Measurements from ENCODE around the gene GSK3A.

GSK3A gene

DNA sequence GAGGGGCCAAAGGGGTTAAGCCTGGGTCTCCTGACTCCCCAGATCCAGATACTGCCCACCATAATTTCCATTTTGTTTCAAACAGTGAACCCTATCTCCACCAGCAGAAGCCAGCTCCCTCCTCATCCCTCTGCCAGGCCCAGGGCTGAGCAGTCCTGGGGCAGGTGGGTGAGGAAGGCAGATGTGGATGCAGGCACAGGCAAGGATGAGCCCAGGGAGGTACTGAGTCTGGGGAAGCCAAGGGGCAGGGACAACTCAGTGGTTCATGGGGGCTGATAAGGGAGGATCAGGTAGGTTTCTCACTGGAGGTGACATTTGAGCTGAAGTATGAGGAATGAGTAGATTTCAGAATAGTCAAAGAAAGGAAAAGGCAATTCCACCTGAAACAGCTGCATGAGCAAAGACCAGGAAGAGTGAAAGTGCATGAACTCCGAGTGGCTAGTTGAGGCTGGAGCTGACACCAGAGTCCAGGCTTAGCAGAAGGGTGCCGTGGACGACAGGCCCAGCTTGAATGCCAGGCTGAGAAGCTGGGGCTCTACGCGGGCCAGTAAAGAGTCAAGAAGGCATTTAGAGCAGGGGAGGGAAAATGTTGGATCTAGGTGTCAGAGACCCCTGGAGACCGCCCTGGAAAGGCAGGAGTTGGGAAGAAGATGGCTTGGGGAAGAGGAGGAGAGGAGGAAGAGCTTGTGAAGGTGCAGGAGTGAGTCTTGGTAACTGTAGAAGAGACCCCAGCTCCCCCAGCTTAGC, 36.9 kb upstream of the GSK3A start:
- peak overlapping the region; percentile 21 to 33 for H2BK12ac ChIP-seq (ENCODE audit: low read length in 2 of 2)
- 29% methylated on average over 6 of the region's 6 CpGs for WGBS

DNA sequence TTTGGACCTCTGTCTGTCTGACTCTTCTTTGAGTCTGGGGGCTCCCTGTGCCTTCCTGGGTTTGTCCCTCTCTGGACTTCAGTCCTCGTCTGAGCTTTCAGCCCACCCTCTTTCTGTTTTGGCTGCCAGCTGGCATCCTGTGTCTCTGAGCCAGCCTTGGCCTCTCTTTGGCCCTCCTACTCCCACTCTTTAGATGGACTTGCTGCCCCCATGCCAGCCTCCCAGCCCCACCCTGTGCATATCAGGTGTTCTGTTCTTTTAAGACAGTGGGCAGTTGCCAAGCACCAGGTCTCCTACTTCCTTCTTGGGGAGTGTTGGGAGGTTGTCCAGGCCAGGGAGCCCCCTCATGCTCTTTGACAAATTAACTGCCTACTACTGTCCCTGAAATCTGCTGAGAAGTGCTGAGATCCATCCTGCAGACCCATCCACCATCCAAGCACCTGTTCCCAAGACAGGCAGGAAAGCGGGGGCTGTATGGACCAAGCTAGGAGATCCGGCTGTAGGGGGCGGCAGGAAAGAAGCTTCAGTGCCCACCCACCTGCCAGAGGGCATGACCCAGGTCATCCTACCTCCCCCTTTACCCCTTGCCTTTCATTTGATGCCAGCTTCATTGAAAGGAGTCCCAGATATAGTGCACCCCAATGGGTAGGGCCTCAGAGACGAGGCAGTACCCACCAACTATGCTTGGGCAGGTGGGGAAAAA, 36.2 kb upstream of the GSK3A start:
- Histone ChIP-seq H3K14ac (ENCODE audit: low read length in 2 of 2) (no peak overlapping the region), H2AFZ (ENCODE audit: low read depth, low read length) (no peak overlapping the region), H4K91ac (ENCODE audit: low read length) (peak overlapping the region; percentile 64), H2BK120ac (ENCODE audit: low read depth, low read length) (no peak overlapping the region), H3K79me1 (replicated peaks; ENCODE audit: low read length, poor library complexity, severe bottlenecking) (peaks cover 2% of the 10 kb centered on the region), H2BK12ac (ENCODE audit: low read length in 2 of 2) (no peak overlapping the region), H3K4me3 (ENCODE audit: insufficient read depth in 1 of 2, low read depth in 1 of 2, low read length in 2 of 2) (peak overlapping the region in 1 of 2 experiments; percentile 23), H3K27ac (ENCODE audit: low read length, poor library complexity, severe bottlenecking) (peak overlapping the region; percentile 90), H3K18ac (ENCODE audit: low read depth in 1 of 2, low read length in 2 of 2) (no peak overlapping the region), H3K4me2 (ENCODE audit: low read length, poor library complexity, severe bottlenecking) (peak overlapping the region; percentile 5), H4K8ac (ENCODE audit: low read length) (no peak overlapping the region), H3K36me3 (ENCODE audit: control insufficient read depth in 1 of 2, insufficient read depth in 2 of 2, low read depth in 1 of 2, low read length in 2 of 2) (peaks cover 38 to 40% of the 10 kb centered on the region in 2 experiments), H3K9ac (ENCODE audit: low read length) (peak overlapping the region; percentile 79), H2BK5ac (ENCODE audit: low read depth, low read length, poor library complexity, severe bottlenecking) (peak overlapping the region; percentile 67), H3K9me3 (ENCODE audit: control insufficient read depth, low read length) (no peaks in the 10 kb centered on the region), H2BK15ac (ENCODE audit: low read depth, poor library complexity, severe bottlenecking) (no peak overlapping the region), H2AK5ac (ENCODE audit: low read length, severe bottlenecking) (peak overlapping the region; percentile 89), H3K23ac (ENCODE audit: low read length in 2 of 2) (no peak overlapping the region), H3K27me3 (ENCODE audit: control insufficient read depth in 1 of 2, insufficient read depth in 1 of 2, low read length in 2 of 2) (no peaks in the 10 kb centered on the region), H3K4ac (ENCODE audit: low read depth in 1 of 2, low read length in 2 of 2) (peak overlapping the region in 1 of 2 experiments; percentile 57), H3K4me1 (ENCODE audit: control insufficient read depth, insufficient read depth, low read depth, low read length) (peaks cover 76% of the 10 kb centered on the region)
- 93% methylated on average over 5 of the region's 5 CpGs for WGBS
- DNase-seq: no peak

More for the DNA sequence above, 36.9 kb upstream of the GSK3A start:
- Histone ChIP-seq H2AFZ (ENCODE audit: low read depth, low read length) (no peak overlapping the region), H4K8ac (ENCODE audit: low read length) (peak overlapping the region; percentile 74), H3K9ac (ENCODE audit: low read length) (peak overlapping the region; percentile 79), H3K4me1 (ENCODE audit: control insufficient read depth, insufficient read depth, low read depth, low read length) (peaks cover 70% of the 10 kb centered on the region), H3K79me1 (replicated peaks; ENCODE audit: low read length, poor library complexity, severe bottlenecking) (no peaks in the 10 kb centered on the region), H2BK5ac (ENCODE audit: low read depth, low read length, poor library complexity, severe bottlenecking) (no peak overlapping the region), H3K14ac (ENCODE audit: low read length in 2 of 2) (no peak overlapping the region), H3K4ac (ENCODE audit: low read depth in 1 of 2, low read length in 2 of 2) (peak overlapping the region; percentile 0 to 66), H3K27ac (ENCODE audit: low read length, poor library complexity, severe bottlenecking) (peak overlapping the region; percentile 90), H2AK5ac (ENCODE audit: low read length, severe bottlenecking) (peak overlapping the region; percentile 89), H2BK120ac (ENCODE audit: low read depth, low read length) (no peak overlapping the region), H3K9me3 (ENCODE audit: control insufficient read depth, low read length) (no peaks in the 10 kb centered on the region), H3K18ac (ENCODE audit: low read depth in 1 of 2, low read length in 2 of 2) (peak overlapping the region; percentile 7 to 72), H3K36me3 (ENCODE audit: control insufficient read depth in 1 of 2, insufficient read depth in 2 of 2, low read depth in 1 of 2, low read length in 2 of 2) (peaks cover 31 to 32% of the 10 kb centered on the region in 2 experiments), H3K23ac (ENCODE audit: low read length in 2 of 2) (no peak overlapping the region), H3K4me2 (ENCODE audit: low read length, poor library complexity, severe bottlenecking) (peak overlapping the region; percentile 85), H3K27me3 (ENCODE audit: control insufficient read depth in 1 of 2, insufficient read depth in 1 of 2, low read length in 2 of 2) (no peaks in the 10 kb centered on the region), H3K4me3 (ENCODE audit: insufficient read depth in 1 of 2, low read depth in 1 of 2, low read length in 2 of 2) (peak overlapping the region; percentile 69 to 86), H2BK15ac (ENCODE audit: low read depth, poor library complexity, severe bottlenecking) (peak overlapping the region; percentile 9), H4K91ac (ENCODE audit: low read length) (peak overlapping the region; percentile 81)
- DNase-seq: no peak

DNA sequence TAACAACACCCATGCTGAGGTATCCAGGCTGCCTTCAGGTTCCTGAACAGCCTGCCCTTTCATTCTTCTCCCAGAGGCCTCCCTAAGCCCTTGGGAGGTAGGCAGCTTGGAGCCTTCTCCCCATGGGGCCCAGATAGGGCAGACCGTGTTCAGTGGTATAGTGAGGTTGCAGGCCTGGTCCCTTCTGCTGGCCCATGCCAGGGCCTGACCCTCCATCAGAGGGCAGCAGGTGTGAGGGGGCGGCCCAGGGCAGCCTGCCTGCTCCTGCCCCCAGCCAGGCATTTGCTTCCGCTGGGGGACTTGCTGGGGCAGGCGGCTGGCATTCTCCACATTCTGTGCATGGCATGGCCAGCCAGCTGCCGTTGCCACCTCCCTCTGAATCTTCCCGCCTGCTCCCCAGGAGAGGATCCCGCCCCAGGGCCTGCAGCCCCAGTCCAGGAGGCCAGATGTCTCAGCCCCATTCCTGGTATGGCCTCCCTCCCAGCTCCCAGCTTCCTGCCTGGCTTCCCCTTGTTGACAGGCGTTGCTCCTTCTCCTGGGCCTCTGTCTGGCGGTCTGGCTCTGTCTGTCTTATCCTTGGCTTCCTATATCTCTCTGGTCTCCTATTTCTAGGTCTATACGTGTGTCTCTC, 35.5 kb upstream of the GSK3A start:
- WGBS: 65% methylated on average over 10 of the region's 10 CpGs
- H3K27me3 ChIP-seq (ENCODE audit: control insufficient read depth in 1 of 2, insufficient read depth in 1 of 2, low read length in 2 of 2): no peaks in the 10 kb centered on the region

More for the DNA sequence above, 35.5 kb upstream of the GSK3A start:
- H2BK120ac ChIP-seq (ENCODE audit: low read depth, low read length): no peak overlapping the region
- peak overlapping the region; percentile 27 for H4K91ac ChIP-seq (ENCODE audit: low read length)
- peak; percentile 30 for DNase-seq
- H3K9me3 ChIP-seq (ENCODE audit: control insufficient read depth, low read length): no peaks in the 10 kb centered on the region
- H3K9ac ChIP-seq (ENCODE audit: low read length): peak overlapping the region; percentile 79
- H3K4me2 ChIP-seq (ENCODE audit: low read length, poor library complexity, severe bottlenecking): peak overlapping the region; percentile 29
- H2BK12ac ChIP-seq (ENCODE audit: low read length in 2 of 2): peak overlapping the region in 1 of 2 experiments; percentile 72
- H2BK15ac ChIP-seq (ENCODE audit: low read depth, poor library complexity, severe bottlenecking): peak overlapping the region; percentile 56
- H3K36me3 ChIP-seq (ENCODE audit: control insufficient read depth in 1 of 2, insufficient read depth in 2 of 2, low read depth in 1 of 2, low read length in 2 of 2): peaks cover 45 to 46% of the 10 kb centered on the region in 2 experiments
- peaks cover 2% of the 10 kb centered on the region for H3K79me1 ChIP-seq (replicated peaks; ENCODE audit: low read length, poor library complexity, severe bottlenecking)
- H3K4ac ChIP-seq (ENCODE audit: low read depth in 1 of 2, low read length in 2 of 2): peak overlapping the region in 1 of 2 experiments; percentile 21
- H3K18ac ChIP-seq (ENCODE audit: low read depth in 1 of 2, low read length in 2 of 2): peak overlapping the region in 1 of 2 experiments; percentile 49
- peak overlapping the region in 1 of 2 experiments; percentile 16 for H3K23ac ChIP-seq (ENCODE audit: low read length in 2 of 2)
- peak overlapping the region in 1 of 2 experiments; percentile 23 for H3K4me3 ChIP-seq (ENCODE audit: insufficient read depth in 1 of 2, low read depth in 1 of 2, low read length in 2 of 2)
- peak overlapping the region; percentile 89 for H2AK5ac ChIP-seq (ENCODE audit: low read length, severe bottlenecking)
- H2AFZ ChIP-seq (ENCODE audit: low read depth, low read length): no peak overlapping the region
- peak overlapping the region; percentile 90 for H3K27ac ChIP-seq (ENCODE audit: low read length, poor library complexity, severe bottlenecking)
- H3K4me1 ChIP-seq (ENCODE audit: control insufficient read depth, insufficient read depth, low read depth, low read length): peaks cover 74% of the 10 kb centered on the region
- H3K14ac ChIP-seq (ENCODE audit: low read length in 2 of 2): peak overlapping the region in 1 of 2 experiments; percentile 35
- peak overlapping the region; percentile 38 for H4K8ac ChIP-seq (ENCODE audit: low read length)
- H2BK5ac ChIP-seq (ENCODE audit: low read depth, low read length, poor library complexity, severe bottlenecking): peak overlapping the region; percentile 67
